PFSK-1 (cell line): ENCODE results near the gene TPMT.

Source experiments
- FOXP2 ChIP-seq: optimal IDR thresholded peaks from 2 replicates; pipeline ENCODE3; 2011; ENCODE audit warnings: borderline replicate concordance, control low read depth, inconsistent platforms; ENCODE audit not compliant: insufficient read depth; ENCODE audit errors: extremely low read length, extremely low read depth
- POLR2AphosphoS5 ChIP-seq: IDR thresholded peaks from 2 replicates; pipeline ENCODE4 v1.6.1; 2012; ENCODE audit warnings: low read depth, mild to moderate bottlenecking, control low read depth, low read length, moderate library complexity
- SIN3A ChIP-seq: IDR thresholded peaks from 2 replicates; pipeline ENCODE4 v1.6.1; 2012; ENCODE audit warnings: mild to moderate bottlenecking, low read length, moderate library complexity, borderline replicate concordance; ENCODE audit not compliant: insufficient read depth
- TAF1 ChIP-seq: IDR thresholded peaks from 2 replicates; pipeline ENCODE4 v1.6.1; 2012; ENCODE audit warnings: low read length, control low read depth, borderline replicate concordance; ENCODE audit not compliant: insufficient read depth
- TF ChIP-seq, protein P1 (sequence below), 2 experiments: IDR thresholded peaks; 2 replicates each; pipeline versions ENCODE4 v1.6.1 to v1.8.0; 2011 to 2012; ENCODE audit warnings: low read depth in 2 of 2, low read length in 2 of 2, control low read depth in 1 of 2, inconsistent platforms in 1 of 2, mild to moderate bottlenecking in 1 of 2, moderate library complexity in 1 of 2; ENCODE audit not compliant: insufficient read depth in 1 of 2

Gene TPMT

DNA sequence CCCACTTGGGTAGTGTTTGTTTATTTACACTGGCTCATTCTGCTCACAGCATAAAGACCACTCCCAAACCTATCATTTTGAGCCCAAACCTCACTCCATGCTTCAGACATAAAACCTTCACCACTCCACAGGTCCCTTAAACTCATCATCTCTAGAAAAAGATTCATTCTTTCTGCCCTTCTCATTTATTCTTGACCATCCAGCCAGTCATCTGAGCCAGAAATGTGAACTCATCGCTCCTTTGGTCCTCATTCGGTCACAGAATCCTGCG, 12.4 kb downstream of the TPMT start:
- TF ChIP-seq POLR2AphosphoS5, result no peak
- TF ChIP-seq, protein P1, sequence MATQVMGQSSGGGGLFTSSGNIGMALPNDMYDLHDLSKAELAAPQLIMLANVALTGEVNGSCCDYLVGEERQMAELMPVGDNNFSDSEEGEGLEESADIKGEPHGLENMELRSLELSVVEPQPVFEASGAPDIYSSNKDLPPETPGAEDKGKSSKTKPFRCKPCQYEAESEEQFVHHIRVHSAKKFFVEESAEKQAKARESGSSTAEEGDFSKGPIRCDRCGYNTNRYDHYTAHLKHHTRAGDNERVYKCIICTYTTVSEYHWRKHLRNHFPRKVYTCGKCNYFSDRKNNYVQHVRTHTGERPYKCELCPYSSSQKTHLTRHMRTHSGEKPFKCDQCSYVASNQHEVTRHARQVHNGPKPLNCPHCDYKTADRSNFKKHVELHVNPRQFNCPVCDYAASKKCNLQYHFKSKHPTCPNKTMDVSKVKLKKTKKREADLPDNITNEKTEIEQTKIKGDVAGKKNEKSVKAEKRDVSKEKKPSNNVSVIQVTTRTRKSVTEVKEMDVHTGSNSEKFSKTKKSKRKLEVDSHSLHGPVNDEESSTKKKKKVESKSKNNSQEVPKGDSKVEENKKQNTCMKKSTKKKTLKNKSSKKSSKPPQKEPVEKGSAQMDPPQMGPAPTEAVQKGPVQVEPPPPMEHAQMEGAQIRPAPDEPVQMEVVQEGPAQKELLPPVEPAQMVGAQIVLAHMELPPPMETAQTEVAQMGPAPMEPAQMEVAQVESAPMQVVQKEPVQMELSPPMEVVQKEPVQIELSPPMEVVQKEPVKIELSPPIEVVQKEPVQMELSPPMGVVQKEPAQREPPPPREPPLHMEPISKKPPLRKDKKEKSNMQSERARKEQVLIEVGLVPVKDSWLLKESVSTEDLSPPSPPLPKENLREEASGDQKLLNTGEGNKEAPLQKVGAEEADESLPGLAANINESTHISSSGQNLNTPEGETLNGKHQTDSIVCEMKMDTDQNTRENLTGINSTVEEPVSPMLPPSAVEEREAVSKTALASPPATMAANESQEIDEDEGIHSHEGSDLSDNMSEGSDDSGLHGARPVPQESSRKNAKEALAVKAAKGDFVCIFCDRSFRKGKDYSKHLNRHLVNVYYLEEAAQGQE (IDR thresholded peaks at IDR 0.05; ENCODE audit: insufficient read depth in 1 of 2, low read depth in 2 of 2, low read length in 2 of 2), result no peak
- no peak for TF ChIP-seq SIN3A
- TF ChIP-seq FOXP2, result no peak

DNA sequence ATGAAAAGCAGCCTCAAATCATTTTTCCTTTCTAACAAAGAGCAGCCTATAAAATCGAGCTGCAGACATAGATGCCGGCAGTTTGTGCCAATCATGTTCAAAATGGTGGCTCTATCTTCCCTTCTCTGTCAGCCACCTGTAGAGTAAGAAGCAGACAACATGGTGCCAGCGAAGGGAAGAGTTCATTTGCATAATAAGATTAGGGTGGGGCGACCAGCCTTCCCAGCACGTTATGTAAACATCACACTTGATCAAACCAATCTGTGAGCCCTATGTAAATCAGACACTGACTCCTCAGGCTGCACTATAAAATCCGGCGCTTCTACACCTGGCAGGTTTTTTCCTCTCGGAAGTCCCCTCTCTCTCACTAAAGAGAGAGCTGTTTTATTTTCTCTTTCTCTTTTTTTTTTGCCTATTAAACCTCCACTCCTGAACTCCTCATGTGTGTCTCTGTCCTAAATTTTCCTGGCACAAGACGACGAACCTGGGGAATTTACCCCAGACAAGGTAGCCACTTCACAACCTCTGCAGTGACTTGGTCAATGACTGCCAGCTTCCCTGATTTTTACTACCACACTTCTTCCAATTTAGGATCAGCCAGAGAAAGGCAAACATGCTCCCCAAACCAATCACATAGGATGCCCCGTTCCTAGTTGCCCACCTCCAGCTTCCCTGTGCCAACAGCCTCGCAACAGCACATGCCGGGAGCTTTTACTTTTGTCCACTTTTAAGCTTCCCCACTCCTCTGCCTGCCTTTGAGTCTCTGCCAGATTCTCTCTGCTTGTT, 12.9 kb downstream of the TPMT start:
- TF ChIP-seq SIN3A (no peak), POLR2AphosphoS5 (no peak), TAF1 (no peak), FOXP2 (no peak)
- TF ChIP-seq, protein P1 (IDR thresholded peaks at IDR 0.05; ENCODE audit: insufficient read depth in 1 of 2, low read depth in 2 of 2, low read length in 2 of 2), result no peak

DNA sequence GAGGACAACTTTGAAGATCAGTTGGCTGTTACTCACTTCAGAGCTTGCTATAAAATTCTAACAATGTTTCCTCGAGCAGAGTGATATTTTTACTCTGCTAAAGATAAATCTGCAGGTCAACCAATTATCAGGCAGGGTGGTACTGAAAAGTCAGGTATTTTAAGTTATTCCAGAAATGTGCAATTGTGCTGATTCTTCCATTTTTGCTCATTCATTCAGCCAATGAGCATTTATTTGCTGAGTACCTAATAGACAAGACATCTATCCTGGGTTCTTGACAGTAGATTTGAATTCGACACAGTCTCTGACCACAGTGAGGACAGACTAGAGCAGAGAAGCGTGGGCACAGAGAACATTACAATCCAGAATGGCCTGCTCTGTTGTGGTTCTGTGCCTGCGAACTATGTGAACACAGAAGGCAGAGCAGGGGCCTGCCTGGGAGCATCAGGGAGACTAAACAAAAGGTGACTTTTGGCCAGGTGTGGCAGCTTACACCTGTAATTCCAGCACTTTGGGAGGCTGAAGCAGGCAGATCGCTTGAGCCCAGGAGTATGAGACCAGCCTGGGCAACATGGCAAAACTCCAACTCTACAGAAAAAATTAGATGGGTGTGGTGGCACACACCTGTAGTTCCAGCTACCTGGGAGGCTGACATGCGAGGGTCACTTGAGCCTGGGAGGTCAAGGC, 14.8 kb downstream of the TPMT start:
- TF ChIP-seq FOXP2, result no peak
- TF ChIP-seq, protein P1 (IDR thresholded peaks at IDR 0.05; ENCODE audit: insufficient read depth in 1 of 2, low read depth in 2 of 2, low read length in 2 of 2), result no peak
- TF ChIP-seq SIN3A, result no peak
- TF ChIP-seq POLR2AphosphoS5, result no peak
- no peak for TF ChIP-seq TAF1

DNA sequence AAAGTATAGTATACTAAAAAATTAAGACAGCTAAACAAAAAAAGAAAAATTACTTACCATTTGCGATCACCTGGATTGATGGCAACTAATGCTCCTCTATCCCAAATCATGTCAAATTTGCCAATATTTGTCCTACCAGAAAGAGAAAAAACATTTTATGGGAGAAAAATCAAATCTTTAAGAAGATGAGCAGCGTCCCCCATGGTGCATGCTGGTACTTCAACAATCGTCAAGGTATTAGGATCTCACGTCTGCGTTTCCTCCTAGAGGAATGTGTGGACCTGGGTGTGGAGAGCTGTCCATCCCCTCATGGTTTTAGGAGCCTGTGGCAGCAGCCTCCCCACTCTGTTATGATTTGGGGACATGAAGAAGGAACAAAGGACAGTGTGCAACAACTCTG, 16.0 kb downstream of the TPMT start:
- TF ChIP-seq TAF1, result no peak
- TF ChIP-seq, protein P1 (IDR thresholded peaks at IDR 0.05; ENCODE audit: insufficient read depth in 1 of 2, low read depth in 2 of 2, low read length in 2 of 2), result no peak
- no peak for TF ChIP-seq FOXP2
- TF ChIP-seq POLR2AphosphoS5, result no peak
- TF ChIP-seq SIN3A, result no peak

DNA sequence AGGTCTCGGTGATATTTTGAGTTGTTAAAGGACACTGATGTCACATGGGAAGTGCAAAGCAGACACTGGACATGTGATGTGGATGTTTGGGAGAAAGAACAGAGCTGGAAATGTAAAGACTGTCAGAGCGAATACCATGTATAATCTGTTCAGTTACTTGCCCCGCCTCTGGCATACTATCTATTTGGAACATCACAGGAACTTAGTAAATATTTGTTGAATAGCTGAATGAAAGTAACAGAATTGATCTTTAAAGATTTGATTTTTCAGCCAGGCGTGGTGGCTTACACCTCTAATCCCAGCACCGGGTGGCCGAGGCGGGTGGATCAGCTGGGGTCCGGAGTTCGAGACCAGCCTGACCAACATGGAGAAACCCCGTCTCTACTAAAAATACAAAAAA, 18.6 kb downstream of the TPMT start:
- TF ChIP-seq, protein P1 (IDR thresholded peaks at IDR 0.05; ENCODE audit: insufficient read depth in 1 of 2, low read depth in 2 of 2, low read length in 2 of 2), result no peak
- TF ChIP-seq POLR2AphosphoS5, result no peak
- no peak for TF ChIP-seq TAF1
- no peak for TF ChIP-seq SIN3A
- no peak for TF ChIP-seq FOXP2
